Thoracic aorta (tissue), 2 donors: ENCODE results near the gene ERP44. TPM values are rescaled to one million over a fixed set of nuclear protein-coding genes. Genes with fewer than 3 reads are reported as not detected.
"Not testable (repeated sequence)": the region's sequence is repeated elsewhere in the genome, so short reads cannot be mapped to it uniquely, and the experiment has no call there.

Experiments used
- ATAC-seq: fragments of 150-250 bp; one replicate; pipeline ENCODE4 v1.8.0; 2017; ENCODE audit warnings: low read depth; ENCODE audit not compliant: insufficient number of reproducible peaks, low FRiP score
- DNase-seq: peaks from one replicate; pipeline ENCODE4 v3.0.0-alpha.2; 2020; ENCODE audit warnings: low spot score
- H3K27ac ChIP-seq, 2 donors: fragments of 200-600 bp; sonication (generic); 1 replicate in 1 of 2; 2 replicates in 1 of 2; pipeline ENCODE4 v1.5.1; 2016; ENCODE audit warnings: mild to moderate bottlenecking in 2 of 2, moderate library complexity in 2 of 2
- H3K27me3 ChIP-seq: fragments of 200-600 bp; sonication (generic); replicated peaks from 2 replicates; pipeline ENCODE4 v1.6.0; 2016; ENCODE audit warnings: mild to moderate bottlenecking; ENCODE audit not compliant: insufficient read depth
- H3K36me3 ChIP-seq: fragments of 200-600 bp; sonication (generic); one replicate; pipeline ENCODE4 v1.5.1; 2016
- H3K4me1 ChIP-seq, 2 donors: fragments of 200-600 bp; sonication (generic); 1 replicate in 1 of 2; 2 replicates in 1 of 2; pipeline versions ENCODE4 v1.5.1 to v1.6.0; 2016; ENCODE audit warnings: low read depth in 2 of 2, mild to moderate bottlenecking in 1 of 2; ENCODE audit not compliant: control insufficient read depth in 1 of 2
- H3K4me3 ChIP-seq: fragments of 200-600 bp; sonication (generic); 2 replicates; pipeline ENCODE4 v1.5.1; 2016; ENCODE audit warnings: mild to moderate bottlenecking
- H3K9me3 ChIP-seq: fragments of 200-600 bp; sonication (generic); 2 replicates; pipeline ENCODE4 v1.5.1; 2016
- CTCF ChIP-seq: fragments of 200-600 bp; sonication (generic); IDR thresholded peaks from one replicate; pipeline ENCODE4 v1.5.1; 2019; ENCODE audit warnings: antibody characterized with exemption
- total RNA-seq, 2 donors: library from RNA; depleted of rRNA; stranded (reverse); fragments of >200 nt; gene quantifications; one replicate each; pipeline versions ENCODE4 v1.1.0 to v1.2.3, GENCODE V29; 2016

ERP44 gene
- total RNA-seq, 2 donors from 2014 or later: 13.8 to 17.6 TPM

GRCh38 chr9:100012279-100012678, 86.5 kb downstream of the ERP44 start:
- ATAC-seq: no peak
- no peak for TF ChIP-seq CTCF
- H3K4me3 ChIP-seq: no peak overlapping the region
- H3K27me3 ChIP-seq: no peaks in the 10 kb centered on the region
- peaks cover 3% of the 10 kb centered on the region for H3K9me3 ChIP-seq
- H3K36me3 ChIP-seq: no peaks in the 10 kb centered on the region
- no peak for DNase-seq
- no peaks in the 10 kb centered on the region for H3K4me1 ChIP-seq
- no peak overlapping the region for H3K27ac ChIP-seq

GRCh38 chr9:100011062-100011681, 87.6 kb downstream of the ERP44 start:
- Histone ChIP-seq H3K27ac (no peak overlapping the region), H3K4me1 (no peaks in the 10 kb centered on the region), H3K9me3 (peaks cover 3% of the 10 kb centered on the region), H3K27me3 (no peaks in the 10 kb centered on the region), H3K36me3 (no peaks in the 10 kb centered on the region), H3K4me3 (no peak overlapping the region)
- ATAC-seq (no peak), DNase-seq (no peak)
- TF ChIP-seq CTCF: no peak

- no peak for TF ChIP-seq CTCF
- H3K4me3 ChIP-seq: no peak overlapping the region
- no peak for DNase-seq
- H3K27ac ChIP-seq: no peak overlapping the region
- no peaks in the 10 kb centered on the region for H3K4me1 ChIP-seq
- no peaks in the 10 kb centered on the region for H3K27me3 ChIP-seq
- no peak for ATAC-seq
- no peaks in the 10 kb centered on the region for H3K9me3 ChIP-seq
- peaks cover 14% of the 10 kb centered on the region for H3K36me3 ChIP-seq
These were observed 99.0 kb downstream of the ERP44 start for GRCh38 chr9:99999797-100000196.

GRCh38 chr9:99998866-99999265, 99.9 kb downstream of the ERP44 start:
- no peak for TF ChIP-seq CTCF
- Histone ChIP-seq H3K36me3 (peaks cover 6% of the 10 kb centered on the region), H3K27me3 (no peaks in the 10 kb centered on the region), H3K4me1 (no peaks in the 10 kb centered on the region), H3K9me3 (no peaks in the 10 kb centered on the region), H3K27ac (no peak overlapping the region), H3K4me3 (no peak overlapping the region)
- ATAC-seq (no peak), DNase-seq (no peak)

- H3K9me3 ChIP-seq: peaks cover 4% of the 10 kb centered on the region
- TF ChIP-seq CTCF: no peak
- DNase-seq: no peak
- no peak overlapping the region for H3K27ac ChIP-seq
- H3K4me3 ChIP-seq: no peak overlapping the region
- ATAC-seq: no peak
- H3K36me3 ChIP-seq: peaks cover under 1% of the 10 kb centered on the region
- H3K4me1 ChIP-seq: no peaks in the 10 kb centered on the region
- no peaks in the 10 kb centered on the region for H3K27me3 ChIP-seq
These were observed 100.5 kb downstream of the ERP44 start for GRCh38 chr9:99998266-99998665.

GRCh38 chr9:99990508-99990907, 108.3 kb downstream of the ERP44 start:
- not testable (repeated sequence) for H3K9me3 ChIP-seq, H3K27ac ChIP-seq, H3K27me3 ChIP-seq, DNase-seq, H3K4me3 ChIP-seq, H3K36me3 ChIP-seq, ATAC-seq, H3K4me1 ChIP-seq
